ENCODE data around the gene MRPL39.

MRPL39 gene

DNA sequence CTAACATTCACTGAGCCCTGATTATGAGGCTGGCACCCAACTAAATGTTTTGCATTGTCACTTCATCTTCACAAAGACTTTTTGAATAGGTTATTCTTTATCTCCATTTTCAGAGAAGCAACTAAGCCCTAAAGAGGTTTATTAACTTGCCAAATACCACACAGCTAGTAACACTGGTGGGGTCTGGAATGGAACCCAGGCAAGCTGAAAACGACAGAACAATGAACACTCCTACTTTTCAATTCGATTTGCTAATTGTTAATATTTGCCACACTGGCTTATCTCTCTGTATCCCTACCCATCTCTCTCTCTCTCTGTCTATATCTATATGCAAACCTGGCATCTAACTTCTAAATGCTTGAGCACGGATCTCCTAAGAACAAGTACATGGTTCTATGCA is 40.6 kb downstream of the MRPL39 start:
- no peak for DNase-seq

DNA sequence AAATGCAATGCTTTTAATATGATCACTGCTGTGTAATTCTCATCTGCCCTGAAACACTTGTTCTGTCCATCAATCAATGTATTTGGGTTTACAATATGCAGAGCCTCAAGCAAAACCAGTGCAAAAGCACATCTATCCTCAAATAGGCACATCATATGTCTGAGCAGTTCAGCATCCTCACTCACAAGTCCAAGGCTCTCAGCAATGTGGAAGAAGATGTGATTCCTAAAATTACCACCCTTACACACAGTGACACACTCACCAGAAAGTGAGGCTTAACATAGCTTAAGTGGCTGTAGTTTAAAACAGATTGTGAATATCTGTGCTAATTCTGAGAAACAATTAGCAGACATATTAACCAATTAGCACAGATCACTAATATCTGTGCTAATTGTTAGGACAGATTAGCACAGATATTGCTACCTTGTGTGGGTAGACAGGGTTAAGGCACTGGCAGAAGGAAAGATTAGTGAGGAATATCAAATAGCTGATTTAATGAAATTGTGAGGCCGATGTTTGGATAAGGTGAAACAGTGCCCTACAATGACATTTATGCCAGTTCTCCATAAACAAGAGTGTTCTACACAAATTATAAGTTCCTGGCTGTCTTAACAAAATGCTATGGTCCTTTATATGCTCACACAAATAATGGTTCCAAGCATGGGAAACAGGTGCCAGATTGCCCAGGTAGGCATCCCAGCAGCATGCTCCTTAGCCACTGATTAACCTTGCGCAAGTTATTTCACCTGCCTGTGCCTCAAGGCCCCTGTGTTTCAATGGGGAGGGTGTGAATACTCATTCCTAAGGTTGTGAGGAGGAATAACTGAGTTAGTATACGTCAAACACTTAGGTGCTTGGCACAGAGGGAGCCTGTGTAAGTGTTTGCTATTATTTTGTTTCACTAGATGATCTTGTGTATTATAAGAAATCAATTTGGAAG is 41.7 kb downstream of the MRPL39 start:
- no peak for DNase-seq

DNA sequence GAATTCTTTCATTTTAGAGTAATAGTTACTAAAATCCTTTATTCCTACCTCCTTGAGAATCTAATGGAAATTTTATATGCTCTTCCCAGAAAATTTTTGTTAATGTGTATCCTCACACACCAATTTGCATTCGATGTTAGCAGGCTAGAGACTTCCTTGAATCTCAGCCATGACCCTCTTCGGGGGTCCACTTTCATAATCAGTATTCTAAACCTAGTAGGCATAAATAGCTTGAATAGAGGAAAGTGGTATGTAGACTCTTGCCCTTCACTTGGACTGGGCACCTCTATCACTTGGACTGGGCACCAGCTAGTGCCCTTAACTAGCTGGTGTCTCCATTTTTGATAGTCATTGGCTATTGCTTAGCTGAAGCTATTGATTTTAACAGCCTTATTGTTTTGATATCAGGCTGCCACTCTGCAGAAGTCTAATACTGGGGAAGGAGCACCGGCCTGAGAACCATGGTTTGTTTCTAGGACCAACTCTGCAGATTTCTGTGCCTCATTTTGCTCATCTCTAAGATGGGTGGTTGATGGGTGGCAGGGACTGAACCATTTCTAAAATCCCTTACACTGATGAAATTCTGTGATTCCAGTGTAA is 42.8 kb downstream of the MRPL39 start:
- DNase-seq: no peak

DNA sequence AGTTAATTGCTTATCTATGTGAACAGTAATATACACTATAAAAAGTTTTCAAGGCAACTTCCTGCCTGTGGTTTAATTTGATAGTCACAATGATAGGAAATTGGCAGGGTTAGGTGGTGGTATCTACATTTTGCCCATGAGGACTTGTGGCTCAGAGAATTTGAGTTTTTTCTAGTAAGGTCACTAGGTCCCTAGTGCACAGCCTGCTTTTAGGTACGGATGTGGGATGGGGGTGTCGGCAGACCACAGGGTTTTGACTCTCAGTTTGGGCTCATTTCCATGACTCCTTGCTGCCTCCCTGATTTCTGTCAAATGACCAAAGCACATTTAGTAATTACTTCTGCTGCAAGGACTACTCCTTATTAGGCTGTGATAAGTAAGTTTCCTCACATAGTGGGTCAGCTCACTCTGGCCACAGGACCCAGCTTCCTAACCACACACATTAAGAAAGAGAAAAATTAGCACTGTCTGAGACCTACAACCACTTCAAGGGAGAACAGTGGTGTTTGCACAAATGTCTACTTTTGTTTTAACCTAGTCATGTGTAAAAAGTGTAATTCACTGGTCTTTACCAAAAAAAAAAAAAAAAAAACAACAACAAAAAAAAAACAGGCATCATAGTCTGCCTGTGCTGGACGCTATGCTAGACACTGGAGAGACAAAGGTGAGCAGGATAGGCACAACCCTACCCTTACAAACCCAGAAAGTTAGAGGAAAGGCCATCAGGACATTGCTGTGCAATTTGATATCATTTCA is 43.7 kb downstream of the MRPL39 start:
- no peak for DNase-seq

DNA sequence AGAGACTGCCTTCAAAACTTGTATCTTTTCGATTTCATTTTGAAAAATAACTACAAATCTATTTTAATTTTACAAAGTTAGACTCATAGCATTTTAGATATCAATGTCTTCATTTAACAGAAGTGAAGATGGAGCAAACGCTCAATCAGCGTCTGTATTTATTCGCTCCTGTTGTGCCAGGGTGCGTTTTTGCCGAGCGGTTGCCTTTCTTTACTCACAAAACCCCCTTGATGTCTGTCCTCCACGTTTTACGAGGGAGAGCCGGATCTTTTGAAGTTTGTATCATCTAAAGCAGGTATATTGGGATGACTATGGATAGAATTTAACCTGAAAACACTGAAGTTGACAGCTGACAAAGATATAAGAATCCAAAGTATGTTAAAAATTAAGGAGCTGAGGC is 44.6 kb downstream of the MRPL39 start:
- DNase-seq: no peak

DNA sequence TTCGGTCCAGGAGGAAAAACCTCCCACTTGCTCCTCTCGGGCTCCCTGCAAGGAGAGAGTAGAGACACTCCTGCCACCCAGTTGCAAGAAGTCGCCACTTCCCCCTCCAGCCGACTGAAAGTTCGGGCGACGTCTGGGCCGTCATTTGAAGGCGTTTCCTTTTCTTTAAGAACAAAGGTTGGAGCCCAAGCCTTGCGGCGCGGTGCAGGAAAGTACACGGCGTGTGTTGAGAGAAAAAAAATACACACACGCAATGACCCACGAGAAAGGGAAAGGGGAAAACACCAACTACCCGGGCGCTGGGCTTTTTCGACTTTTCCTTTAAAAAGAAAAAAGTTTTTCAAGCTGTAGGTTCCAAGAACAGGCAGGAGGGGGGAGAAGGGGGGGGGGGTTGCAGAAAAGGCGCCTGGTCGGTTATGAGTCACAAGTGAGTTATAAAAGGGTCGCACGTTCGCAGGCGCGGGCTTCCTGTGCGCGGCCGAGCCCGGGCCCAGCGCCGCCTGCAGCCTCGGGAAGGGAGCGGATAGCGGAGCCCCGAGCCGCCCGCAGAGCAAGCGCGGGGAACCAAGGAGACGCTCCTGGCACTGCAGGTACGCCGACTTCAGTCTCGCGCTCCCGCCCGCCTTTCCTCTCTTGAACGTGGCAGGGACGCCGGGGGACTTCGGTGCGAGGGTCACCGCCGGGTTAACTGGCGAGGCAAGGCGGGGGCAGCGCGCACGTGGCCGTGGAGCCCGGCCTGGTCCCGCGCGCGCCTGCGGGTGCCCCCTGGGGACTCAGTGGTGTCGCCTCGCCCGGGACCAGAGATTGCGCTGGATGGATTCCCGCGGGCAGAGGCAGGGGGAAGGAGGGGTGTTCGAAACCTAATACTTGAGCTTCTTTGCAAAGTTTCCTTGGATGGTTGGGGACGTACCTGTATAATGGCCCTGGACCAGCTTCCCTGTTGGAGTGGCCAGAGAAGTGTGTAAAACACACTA is 45.3 kb downstream of the MRPL39 start:
- DNase-seq: no peak

DNA sequence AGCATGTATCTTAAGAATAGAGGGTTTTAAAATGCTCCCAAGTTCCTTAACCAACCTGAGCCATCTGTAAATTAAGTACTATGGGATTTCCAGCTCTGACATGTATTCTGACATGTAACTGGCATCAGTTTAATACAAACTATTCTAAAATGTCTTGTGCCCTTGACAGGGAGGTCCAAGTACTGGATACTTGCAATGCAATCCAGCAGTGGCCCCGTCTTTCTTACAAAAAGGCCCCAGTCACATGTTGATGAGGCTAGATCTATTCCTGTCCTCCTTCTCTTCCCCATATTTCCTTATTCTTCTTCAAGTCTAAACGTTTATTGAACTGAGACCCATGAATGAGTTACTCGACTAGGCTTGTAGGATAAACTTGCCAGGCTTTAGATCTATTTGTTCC is 46.4 kb downstream of the MRPL39 start:
- no peak for DNase-seq

DNA sequence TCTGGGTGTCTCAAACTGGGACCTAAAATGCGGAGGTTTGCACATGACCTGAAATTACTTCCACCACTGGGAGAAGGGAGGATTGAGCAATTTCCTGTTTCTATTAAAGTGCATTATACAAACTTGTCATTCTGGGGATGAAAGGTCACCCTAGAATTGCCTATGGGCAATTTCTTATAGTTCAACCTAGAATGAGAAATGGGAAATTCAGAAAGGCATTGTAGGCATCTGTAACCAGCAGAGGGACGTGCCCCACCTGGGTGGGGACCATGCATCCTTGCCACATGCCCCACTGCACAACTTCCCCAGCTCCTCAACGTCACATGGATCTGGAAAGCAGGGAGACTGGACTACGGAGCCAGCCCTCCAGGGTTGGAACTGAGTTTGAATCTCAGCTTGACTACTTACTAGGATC is 47.0 kb downstream of the MRPL39 start:
- no peak for DNase-seq

DNA sequence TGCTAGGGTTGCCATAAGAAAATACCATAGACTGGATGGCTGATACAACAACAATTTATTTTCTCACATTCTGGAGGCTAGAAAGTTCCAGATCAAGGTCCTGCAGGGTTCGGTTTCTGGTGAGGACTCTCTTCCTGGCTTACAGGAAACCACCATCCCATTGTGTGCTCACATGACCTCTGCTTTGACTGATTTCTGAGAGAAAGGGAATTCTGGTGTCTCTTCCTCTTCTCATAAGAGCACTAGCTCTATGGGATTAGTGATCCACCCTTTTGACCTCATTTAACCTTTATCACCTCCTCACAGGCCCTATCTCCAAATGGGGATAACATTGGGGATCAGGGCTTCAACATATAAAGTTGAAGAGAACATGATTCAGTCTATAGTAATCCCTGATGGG is 47.5 kb downstream of the MRPL39 start:
- no peak for DNase-seq

DNA sequence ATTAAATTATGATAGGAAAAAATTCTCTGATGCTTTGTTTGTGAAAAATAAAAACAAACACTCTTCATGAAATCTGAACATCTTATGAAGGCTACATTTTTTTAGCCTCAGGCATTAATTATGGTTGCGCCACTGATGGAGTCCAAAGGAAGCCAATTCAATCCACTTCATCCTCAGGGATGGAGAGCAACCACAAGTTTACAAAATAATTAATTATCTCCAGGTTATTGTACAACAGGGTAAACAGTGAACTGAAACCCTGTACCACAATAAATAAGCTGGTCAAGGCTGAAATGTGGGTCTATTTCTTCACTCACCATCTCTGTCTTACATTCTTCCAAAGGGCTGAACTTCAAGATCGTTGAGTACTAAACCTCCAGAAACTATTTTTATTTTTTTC is 49.2 kb downstream of the MRPL39 start:
- no peak for DNase-seq

DNA sequence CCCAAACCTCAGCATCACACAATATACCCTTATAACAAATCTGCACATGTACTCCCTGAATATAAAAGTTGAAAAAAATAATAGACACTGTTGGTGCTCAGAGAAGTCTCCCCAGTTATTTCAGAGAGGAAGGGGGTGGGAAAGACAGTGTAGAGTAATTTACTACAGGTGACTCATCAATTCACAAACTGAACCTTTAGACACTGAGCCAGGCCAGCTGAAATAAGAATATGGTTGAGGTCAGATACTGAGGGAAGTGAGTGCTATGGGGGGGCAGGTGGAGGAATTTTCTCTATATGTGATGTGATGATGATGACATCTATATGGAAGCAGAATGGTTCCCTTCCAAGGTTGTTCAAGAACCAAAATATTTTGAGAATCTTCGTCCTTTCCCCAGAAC is 50.1 kb downstream of the MRPL39 start:
- no peak for DNase-seq

DNA sequence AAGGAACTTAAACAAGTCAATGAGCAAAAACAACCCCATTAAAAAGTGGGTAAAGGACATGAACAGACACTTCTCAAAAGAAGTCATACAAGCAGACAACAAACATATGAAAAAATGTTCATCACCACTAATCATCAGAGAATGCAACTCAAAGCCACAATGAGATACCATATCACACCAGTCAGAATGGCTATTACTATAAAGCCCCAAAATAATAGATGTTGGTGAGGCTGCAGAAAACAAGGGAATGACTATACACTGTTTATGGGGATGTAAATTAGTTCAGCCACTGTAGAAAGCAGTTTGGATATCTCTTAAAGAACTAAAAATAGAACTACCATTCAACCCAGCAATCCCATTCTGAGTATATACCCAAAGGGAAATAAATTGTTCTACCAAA is 51.2 kb downstream of the MRPL39 start:
- no peak for DNase-seq

DNA sequence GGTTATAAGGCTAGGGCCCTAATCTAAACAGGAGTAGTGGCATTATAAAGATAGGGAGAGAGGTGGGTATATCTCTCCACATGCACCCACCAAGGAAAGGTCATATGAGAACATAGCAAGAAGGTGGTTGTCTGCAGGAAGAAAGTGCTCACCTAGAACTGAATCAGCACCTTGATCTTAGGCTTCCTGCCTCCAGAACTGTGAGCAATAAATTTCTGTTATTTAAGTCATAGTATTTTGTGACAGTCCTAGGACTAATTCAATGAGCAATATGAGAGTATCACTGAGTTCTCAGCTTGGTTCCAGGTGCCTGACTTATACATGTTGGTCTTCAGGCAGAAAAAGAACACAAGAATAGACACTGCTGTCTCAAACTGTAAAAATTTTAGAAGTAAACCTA is 51.8 kb downstream of the MRPL39 start:
- no peak for DNase-seq

DNA sequence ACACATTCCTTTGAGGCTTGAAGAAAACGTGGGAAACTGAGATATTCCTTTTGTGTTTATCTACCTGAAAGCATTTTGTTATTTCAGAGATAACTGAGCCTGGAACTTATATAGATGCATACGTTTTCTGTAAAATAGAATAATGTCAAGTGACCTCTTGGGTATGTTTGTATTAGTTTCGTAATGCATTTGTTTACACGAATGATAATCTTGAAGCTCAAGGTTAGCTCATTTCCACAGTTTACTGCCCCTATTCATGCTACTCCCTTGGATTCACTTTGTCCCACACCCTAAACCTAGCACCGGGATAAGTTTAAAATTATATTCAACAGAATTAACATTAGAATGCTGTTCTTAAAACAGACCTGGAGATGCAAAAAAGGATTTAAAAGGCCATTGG is 54.4 kb downstream of the MRPL39 start:
- DNase-seq: no peak

DNA sequence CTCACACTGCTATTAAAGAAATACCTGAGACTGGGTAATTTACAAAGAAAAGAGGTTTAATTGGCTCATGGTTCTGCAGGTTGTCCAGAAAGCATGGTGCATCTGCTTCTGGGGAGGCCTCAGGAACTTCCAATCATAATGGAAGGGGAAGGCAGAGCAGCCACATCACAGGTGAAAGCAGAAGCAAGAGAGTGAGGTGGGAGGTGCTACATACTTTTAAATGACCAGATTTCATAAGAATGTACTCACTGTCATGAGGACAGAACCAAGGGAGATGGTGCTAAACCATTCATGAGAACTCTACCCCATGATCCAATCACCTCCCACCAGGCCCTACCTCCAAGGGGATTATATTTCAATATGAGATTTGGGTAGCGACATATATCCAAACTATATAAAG is 55.7 kb downstream of the MRPL39 start:
- DNase-seq: no peak

DNA sequence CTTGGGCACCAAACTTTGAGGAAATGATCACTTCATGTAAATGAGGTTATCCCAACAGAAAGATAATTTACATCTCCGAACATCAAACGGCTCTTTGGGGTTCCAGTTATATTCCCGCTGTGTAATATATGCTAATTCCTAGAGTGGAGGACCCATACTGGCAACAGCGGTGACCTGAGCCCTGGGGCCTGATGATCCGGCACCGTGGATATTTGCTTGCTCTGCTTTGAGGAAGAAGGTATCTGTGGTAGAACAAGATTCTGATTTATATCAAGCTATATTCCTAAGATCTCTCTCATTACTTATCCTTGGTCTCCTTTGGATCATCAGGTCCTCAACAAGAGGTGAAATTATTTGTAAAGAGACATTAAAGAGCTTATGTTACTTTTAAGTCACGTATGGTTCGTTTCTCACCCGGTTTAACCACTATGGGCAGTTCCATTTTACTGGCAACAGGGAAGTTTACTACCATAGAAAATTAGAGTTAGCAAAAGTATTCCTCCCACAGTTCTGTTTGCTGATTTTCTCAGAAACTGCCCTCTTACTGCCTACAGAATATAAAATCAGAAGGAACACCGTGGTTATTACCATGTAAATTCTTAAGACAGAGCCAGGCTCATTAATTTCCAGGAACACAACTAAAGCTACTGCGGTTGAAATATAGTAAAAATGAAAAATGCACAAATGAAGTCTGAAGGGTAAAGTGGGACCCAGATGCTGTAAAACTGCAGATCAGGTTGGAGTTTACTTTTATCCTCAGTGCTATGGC is 56.7 kb downstream of the MRPL39 start:
- no peak for DNase-seq

DNA sequence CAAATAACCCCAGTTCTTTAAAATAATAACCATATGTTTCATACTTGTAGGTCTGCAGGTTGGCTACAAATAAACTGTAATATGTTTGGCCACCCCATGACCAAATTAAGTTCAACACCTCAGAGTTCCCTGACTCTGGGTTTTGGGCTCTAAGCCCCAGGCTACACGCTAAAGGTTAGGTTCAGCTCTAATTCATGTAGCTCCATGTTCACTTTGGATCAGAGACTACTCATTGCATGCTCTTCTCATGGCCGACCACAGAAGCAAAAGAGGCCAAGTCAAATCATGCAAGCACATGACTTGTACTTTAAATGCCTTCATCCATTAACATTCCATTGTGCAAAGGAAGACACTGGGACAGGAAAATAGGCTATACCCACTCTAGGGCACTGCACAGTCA is 66.2 kb downstream of the MRPL39 start:
- DNase-seq: no peak

DNA sequence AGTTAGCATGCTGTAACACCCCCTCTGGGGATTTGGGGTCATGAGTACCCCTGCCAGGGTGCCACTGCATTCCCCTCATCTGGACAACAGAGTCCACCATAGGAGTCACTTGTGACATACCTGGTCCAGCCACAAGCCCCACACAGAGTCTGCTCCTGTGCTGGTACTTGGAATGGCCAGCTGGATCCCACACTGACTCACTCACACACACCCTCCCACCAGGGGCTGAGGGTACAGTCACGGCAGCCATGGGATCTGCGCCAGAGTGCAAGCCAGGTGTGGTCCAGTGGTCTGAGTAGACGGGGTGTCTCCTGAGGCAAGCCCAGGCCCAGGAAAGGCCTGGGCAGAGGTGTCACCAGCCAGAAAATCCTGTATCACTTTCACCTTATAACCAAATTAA is 67.7 kb downstream of the MRPL39 start:
- no peak for DNase-seq

DNA sequence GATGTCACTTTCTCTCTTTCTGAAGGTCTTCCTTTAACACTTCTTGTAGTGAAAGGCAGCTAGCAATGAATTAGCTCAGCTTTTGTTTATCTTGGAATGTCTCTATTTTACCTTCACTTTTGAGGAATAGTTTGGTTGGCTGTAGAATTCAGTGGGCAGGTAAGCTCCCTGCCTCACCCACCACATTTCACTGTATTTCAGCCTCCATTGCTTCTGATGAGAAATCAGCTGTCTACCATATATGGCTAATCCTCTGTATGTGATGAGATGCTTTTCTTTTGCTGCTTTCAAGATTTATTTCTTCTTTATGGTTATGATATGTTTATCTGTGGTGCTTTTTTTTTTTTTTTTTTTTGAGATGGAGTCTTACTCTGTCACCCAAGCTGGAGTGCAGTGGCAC is 70.1 kb downstream of the MRPL39 start:
- no peak for DNase-seq

DNA sequence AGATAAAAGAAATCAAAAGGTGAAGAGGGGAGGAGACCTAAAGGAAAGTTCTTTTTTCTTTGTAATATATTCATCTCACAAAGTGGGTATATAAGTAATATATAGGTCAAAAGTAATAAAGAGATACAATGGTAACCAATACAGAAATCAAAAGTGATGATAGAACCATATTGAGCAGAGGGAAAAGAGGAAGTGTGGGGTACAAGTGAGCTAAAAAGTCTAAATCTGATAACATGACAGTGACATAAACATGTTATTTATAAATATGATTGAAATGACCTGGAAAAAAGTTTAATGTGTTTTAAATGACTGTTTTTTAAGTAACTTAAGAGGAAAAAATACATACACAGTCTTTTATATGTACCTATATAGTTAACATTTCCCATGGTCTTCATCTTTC is 70.5 kb downstream of the MRPL39 start:
- no peak for DNase-seq

DNA sequence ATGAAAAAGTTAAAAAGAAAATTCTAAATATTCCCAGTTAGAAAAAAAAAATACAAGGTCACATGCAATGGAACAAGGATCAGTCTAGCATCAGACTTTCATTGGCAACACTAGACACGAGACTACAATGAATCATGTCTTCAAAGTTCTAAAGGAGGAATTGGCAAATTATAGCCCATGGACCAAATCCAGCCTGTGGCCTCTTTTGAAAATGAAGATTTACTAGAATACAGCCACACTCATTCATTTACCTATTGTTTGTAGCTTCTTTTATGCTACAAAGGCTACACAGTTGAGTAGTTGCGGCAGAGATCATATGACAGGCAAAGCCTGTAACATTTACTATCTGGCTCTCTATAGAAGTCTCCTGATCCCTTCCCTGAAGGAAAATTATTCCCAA is 71.4 kb downstream of the MRPL39 start:
- DNase-seq: no peak
